RWPE2 (cell line): ENCODE data around the gene SLC16A8.
"Not testable (repeated sequence)": the region's sequence is repeated elsewhere in the genome, so short reads cannot be mapped to it uniquely, and the experiment has no call there.

ENCODE experiments used
- ATAC-seq: fragments of 200-7000 bp; cut with Tn5 transposase; 3 replicates; pipeline ENCODE4 v1.9.1; 2021; ENCODE audit warnings: low read depth
- DNase-seq: peaks from one replicate; pipeline ENCODE4 v3.0.0-alpha.2; 2020; ENCODE audit warnings: low spot score
- H3K27ac ChIP-seq: fragments of 450-650 bp; 2 replicates; pipeline ENCODE4 v1.5.1; 2017; ENCODE audit warnings: mild to moderate bottlenecking; ENCODE audit not compliant: poor library complexity, severe bottlenecking
- H3K27me3 ChIP-seq: fragments of 250-450 bp; sonication (Bioruptor Pico); 2 replicates; pipeline ENCODE4 v1.5.1; 2021; ENCODE audit warnings: mild to moderate bottlenecking, moderate library complexity; ENCODE audit not compliant: insufficient read depth, poor library complexity, severe bottlenecking
- H3K36me3 ChIP-seq: fragments of 250-450 bp; sonication (Bioruptor Pico); 2 replicates; pipeline ENCODE4 v1.5.1; 2020; ENCODE audit warnings: low read depth, mild to moderate bottlenecking, moderate library complexity
- H3K4me1 ChIP-seq: fragments of 250-450 bp; sonication (Bioruptor Pico); 2 replicates; pipeline ENCODE4 v1.5.1; 2021; ENCODE audit warnings: mild to moderate bottlenecking, moderate library complexity; ENCODE audit not compliant: insufficient read depth, poor library complexity, severe bottlenecking
- H3K4me3 ChIP-seq: fragments of 250-450 bp; sonication (Bioruptor Pico); 2 replicates; pipeline ENCODE4 v1.5.1; 2021; ENCODE audit warnings: mild to moderate bottlenecking, moderate library complexity; ENCODE audit not compliant: severe bottlenecking
- H3K9me3 ChIP-seq: fragments of 250-450 bp; sonication (Bioruptor Pico); 2 replicates; pipeline ENCODE4 v1.5.1; 2021; ENCODE audit warnings: mild to moderate bottlenecking, moderate library complexity; ENCODE audit not compliant: severe bottlenecking
- CTCF ChIP-seq: fragments of 450-650 bp; IDR thresholded peaks from one replicate; pipeline ENCODE4 v1.5.1; 2017; ENCODE audit warnings: mild to moderate bottlenecking, moderate library complexity; ENCODE audit not compliant: poor library complexity, severe bottlenecking

The SLC16A8 gene

GRCh38 chr22:38118182-38118581, 34.2 kb upstream of the SLC16A8 start:
- H3K36me3 ChIP-seq = no peaks in the 10 kb centered on the region
- H3K27me3 ChIP-seq = no peaks in the 10 kb centered on the region
- no peak overlapping the region for H3K4me3 ChIP-seq
- ATAC-seq (no peak), DNase-seq (no peak)
- no peaks in the 10 kb centered on the region for H3K9me3 ChIP-seq
- TF ChIP-seq CTCF = no peak
- H3K27ac ChIP-seq = no peak overlapping the region
- H3K4me1 ChIP-seq = peaks cover 3% of the 10 kb centered on the region

GRCh38 chr22:38117556-38117955, 33.6 kb upstream of the SLC16A8 start:
- ATAC-seq, H3K4me1 ChIP-seq, H3K4me3 ChIP-seq, H3K27me3 ChIP-seq, H3K9me3 ChIP-seq, H3K36me3 ChIP-seq, DNase-seq, H3K27ac ChIP-seq: not testable (repeated sequence)

- no peaks in the 10 kb centered on the region for H3K36me3 ChIP-seq
- no peaks in the 10 kb centered on the region for H3K27me3 ChIP-seq
- H3K27ac ChIP-seq = no peak overlapping the region
- TF ChIP-seq CTCF = no peak
- DNase-seq (no peak), ATAC-seq (no peak)
- H3K4me1 ChIP-seq = peaks cover 3% of the 10 kb centered on the region
- no peak overlapping the region for H3K4me3 ChIP-seq
- H3K9me3 ChIP-seq = no peaks in the 10 kb centered on the region
Measured at GRCh38 chr22:38115423-38116205, 31.6 kb upstream of the SLC16A8 start.

GRCh38 chr22:38114484-38115398, 30.8 kb upstream of the SLC16A8 start:
- Histone ChIP-seq H3K9me3 (no peaks in the 10 kb centered on the region), H3K36me3 (no peaks in the 10 kb centered on the region), H3K27ac (no peak overlapping the region), H3K4me1 (peaks cover 2% of the 10 kb centered on the region), H3K4me3 (no peak overlapping the region), H3K27me3 (no peaks in the 10 kb centered on the region)
- peak; percentile 82 for ATAC-seq
- TF ChIP-seq CTCF = peak; percentile 86
- DNase-seq = peak; percentile 70

GRCh38 chr22:38112381-38112780, 28.4 kb upstream of the SLC16A8 start:
- peaks cover 2% of the 10 kb centered on the region for H3K4me1 ChIP-seq
- no peaks in the 10 kb centered on the region for H3K9me3 ChIP-seq
- no peak for TF ChIP-seq CTCF
- no peak overlapping the region for H3K4me3 ChIP-seq
- H3K27ac ChIP-seq = no peak overlapping the region
- H3K27me3 ChIP-seq = no peaks in the 10 kb centered on the region
- DNase-seq (no peak), ATAC-seq (no peak)
- no peaks in the 10 kb centered on the region for H3K36me3 ChIP-seq
